HEK293 (cell line): Measurements from ENCODE around the gene UCN2.

ENCODE experiments used
- CTCF ChIA-PET: fragments of 350-600 bp; formaldehyde crosslinking; extraction: SDS; loops from one replicate; lab custom pipeline; 2021; ENCODE audit warnings: antibody characterized with exemption; lab: Yijun Ruan, JAX
- POLR2A ChIA-PET: fragments of 300-600 bp; formaldehyde crosslinking; extraction: SDS; loops from one replicate; lab custom pipeline; 2020; ENCODE audit warnings: antibody characterized with exemption, inconsistent platforms; lab: Yijun Ruan, JAX
- H3K27ac ChIP-seq: fragments of 200-500 bp; sonication (Bioruptor generic); 2 replicates; pipeline ENCODE4 v1.5.1; 2014; ENCODE audit warnings: low read depth, low read length, control low read depth, inconsistent platforms; ENCODE audit errors: extremely low read depth
- H3K36me3 ChIP-seq, 2 experiments: fragments of 200-500 bp in 1 of 2; sonication (Bioruptor generic) in 1 of 2; 1 replicate in 1 of 2; 2 replicates in 1 of 2; pipeline ENCODE4 v1.5.1; 2014 to 2017; ENCODE audit warnings: inconsistent platforms in 2 of 2, low read length in 2 of 2; ENCODE audit not compliant: control insufficient read depth in 2 of 2, insufficient read depth in 1 of 2
- H3K4me1 ChIP-seq: fragments of 200-500 bp; sonication (Bioruptor generic); 2 replicates; pipeline ENCODE4 v1.5.1; 2014; ENCODE audit warnings: mild to moderate bottlenecking, low read length, inconsistent platforms; ENCODE audit not compliant: control insufficient read depth, insufficient read depth
- H3K4me3 ChIP-seq: 2 replicates; pipeline ENCODE4 v1.5.1; 2011; ENCODE audit warnings: low read depth, mild to moderate bottlenecking, control low read depth, low read length, moderate library complexity
- H3K9me3 ChIP-seq: fragments of 200-500 bp; sonication (Bioruptor generic); 2 replicates; pipeline ENCODE4 v1.5.1; 2014; ENCODE audit warnings: low read depth, low read length, inconsistent platforms; ENCODE audit not compliant: control insufficient read depth, insufficient read depth
- FEZF1 ChIP-seq: fragments of 450-650 bp; formaldehyde crosslinking; IDR thresholded peaks from 2 replicates; pipeline ENCODE4 v1.5.1; 2016; ENCODE audit warnings: missing biosample characterization, missing genetic modification characterization
- GLIS1 ChIP-seq: fragments of 450-650 bp; formaldehyde crosslinking; IDR thresholded peaks from 2 replicates; pipeline ENCODE4 v1.5.1; 2016; ENCODE audit warnings: missing biosample characterization, missing genetic modification characterization
- GLIS2 ChIP-seq: fragments of 450-650 bp; formaldehyde crosslinking; IDR thresholded peaks from 2 replicates; pipeline ENCODE4 v1.5.1; 2016; ENCODE audit warnings: missing biosample characterization, missing genetic modification characterization
- MEIS1 ChIP-seq: sonication (generic); formaldehyde crosslinking; IDR thresholded peaks from 2 replicates; pipeline ENCODE4 v1.8.1; 2022; ENCODE audit warnings: missing genetic modification reagents, mild to moderate bottlenecking, borderline replicate concordance
- REST ChIP-seq: fragments of 450-650 bp; formaldehyde crosslinking; IDR thresholded peaks from 2 replicates; pipeline ENCODE4 v1.5.1; 2016; ENCODE audit warnings: missing biosample characterization, missing genetic modification characterization
- YY2 ChIP-seq: fragments of 450-650 bp; formaldehyde crosslinking; IDR thresholded peaks from 2 replicates; pipeline ENCODE4 v1.5.1; 2016; ENCODE audit warnings: missing biosample characterization, missing genetic modification characterization
- ZBTB17 ChIP-seq: fragments of 450-650 bp; formaldehyde crosslinking; IDR thresholded peaks from 2 replicates; pipeline ENCODE4 v1.5.1; 2016; ENCODE audit warnings: missing biosample characterization, missing genetic modification characterization
- ZNF23 ChIP-seq: fragments of 450-650 bp; formaldehyde crosslinking; IDR thresholded peaks from 2 replicates; pipeline ENCODE4 v1.5.1; 2016; ENCODE audit warnings: missing biosample characterization, missing genetic modification characterization, borderline replicate concordance
- ZNF335 ChIP-seq: fragments of 450-650 bp; formaldehyde crosslinking; conservative IDR thresholded peaks from 2 replicates; pipeline ENCODE4 v1.5.1; 2016; ENCODE audit warnings: missing biosample characterization, missing genetic modification characterization
- ZNF530 ChIP-seq: fragments of 450-650 bp; formaldehyde crosslinking; IDR thresholded peaks from 2 replicates; pipeline ENCODE4 v1.5.1; 2016; ENCODE audit warnings: low read depth, missing biosample characterization, missing genetic modification characterization
- ZNF600 ChIP-seq: fragments of 450-650 bp; formaldehyde crosslinking; IDR thresholded peaks from 2 replicates; pipeline ENCODE4 v1.5.1; 2016; ENCODE audit warnings: missing biosample characterization, missing genetic modification characterization
- ZNF707 ChIP-seq: fragments of 450-650 bp; formaldehyde crosslinking; IDR thresholded peaks from 2 replicates; pipeline ENCODE4 v1.5.1; 2016; ENCODE audit warnings: missing biosample characterization, missing genetic modification characterization
- ZSCAN30 ChIP-seq: fragments of 450-650 bp; IDR thresholded peaks from 2 replicates; pipeline ENCODE4 v1.5.1; 2018; ENCODE audit warnings: missing biosample characterization, mild to moderate bottlenecking, missing genetic modification characterization, moderate library complexity
- TF ChIP-seq, protein P1 (sequence below): fragments of 450-650 bp; formaldehyde crosslinking; IDR thresholded peaks from 2 replicates; pipeline ENCODE4 v1.5.1; 2016; ENCODE audit warnings: missing biosample characterization, missing genetic modification characterization, low read depth
- TF ChIP-seq, protein P2 (sequence below): fragments of 450-650 bp; IDR thresholded peaks from 2 replicates; pipeline ENCODE4 v1.5.1; 2018; ENCODE audit warnings: missing biosample characterization, missing genetic modification characterization

The UCN2 gene

DNA sequence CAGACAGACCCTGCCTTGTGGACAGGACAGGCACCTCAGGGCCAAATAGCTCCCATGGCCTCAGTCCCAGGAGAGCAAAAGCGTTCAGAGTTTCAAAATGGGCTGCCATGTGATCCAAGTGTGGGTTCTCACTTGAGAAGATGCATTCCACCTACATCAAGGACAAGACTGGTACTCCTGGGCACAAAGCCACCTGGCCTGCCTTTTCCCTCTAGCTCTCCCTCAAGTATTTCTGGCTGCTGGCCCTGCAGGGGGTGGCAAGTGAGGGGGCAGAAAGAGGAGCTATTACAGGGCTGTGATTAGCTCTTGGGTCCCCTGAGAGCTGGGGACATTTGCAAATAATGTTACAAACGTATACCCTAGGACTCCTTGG is 38.0 kb upstream of the UCN2 start:
- Histone ChIP-seq H3K27ac (no peak overlapping the region), H3K36me3 (peaks cover 6 to 98% of the 10 kb centered on the region in 2 experiments; a peak in 2 of 3 replicates), H3K4me1 (no peaks in the 10 kb centered on the region; the same call in 1 of the 2 replicates), H3K4me3 (no peak overlapping the region), H3K9me3 (no peaks in the 10 kb centered on the region)
- TF ChIP-seq ZNF23 (tag by site-specific recombination) = no peak
- peak; percentile 32; the same call in 1 of the 2 replicates for TF ChIP-seq GLIS1 (tag by site-specific recombination)
- POLR2A ChIA-PET = interaction anchor here (0.7 to 1.0 kb wide), 5 partner anchors 22 to 46 kb away, joined by 3 to 5 read pairs (median 3); partner anchors contain the start of genes PFKFB4 and SLC26A6
- CTCF ChIA-PET = interaction anchor here (0.7 kb wide), 1 partner anchor 9 kb away, joined by 3 read pairs; no protein-coding TSS in a partner anchor

GRCh38 chr3:48600711-48601621 is 37.4 kb upstream of the UCN2 start:
- Histone ChIP-seq H3K4me1 (no peaks in the 10 kb centered on the region; the same call in 1 of the 2 replicates), H3K9me3 (no peaks in the 10 kb centered on the region), H3K27ac (no peak overlapping the region)
- POLR2A ChIA-PET = interaction anchor here (1.0 kb wide), 1 partner anchor 23 kb away, joined by 5 read pairs; no protein-coding TSS in a partner anchor
- CTCF ChIA-PET = interaction anchor here (0.7 kb wide), 1 partner anchor 10 kb away, joined by 3 read pairs; no protein-coding TSS in a partner anchor
- TF ChIP-seq YY2 (tag by site-specific recombination) (no peak), FEZF1 (tag by site-specific recombination) (no peak), ZNF600 (tag by site-specific recombination) (0 out of 2 replicates have a peak, but pooled peaks have one; percentile 10), ZBTB17 (tag by site-specific recombination) (no peak), ZNF707 (tag by site-specific recombination) (no peak), GLIS2 (tag by site-specific recombination) (0 out of 2 replicates have a peak, but pooled peaks have one; percentile 18)
- TF ChIP-seq, all 188 proteins: peak for 2
- Histone ChIP-seq H3K4me3 (no peak overlapping the region), H3K36me3 (peaks cover 6 to 91% of the 10 kb centered on the region in 2 experiments; a peak in 2 of 3 replicates)

- H3K36me3 ChIP-seq = peaks cover 6 to 79% of the 10 kb centered on the region in 2 experiments; a peak in 2 of 3 replicates
- no peaks in the 10 kb centered on the region for H3K9me3 ChIP-seq
- ChIA-PET POLR2A (interaction anchor here (1.8 kb wide), 1 partner anchor 36 kb away, joined by 5 read pairs; the partner anchor contains the start of gene SLC26A6), CTCF (no interaction called here)
- no peaks in the 10 kb centered on the region; the same call in 1 of the 2 replicates for H3K4me1 ChIP-seq
- H3K4me3 ChIP-seq = no peak overlapping the region
- H3K27ac ChIP-seq = no peak overlapping the region
- TF ChIP-seq MEIS1 (CRISPR knock-in tag) = no peak
- TF ChIP-seq ZSCAN30 (tag by site-specific recombination) = no peak
- peak; percentile 56 for TF ChIP-seq ZNF335
- TF ChIP-seq, all 188 proteins: peak for 1
Measured at GRCh38 chr3:48599509-48600285, 36.1 kb upstream of the UCN2 start.

DNA sequence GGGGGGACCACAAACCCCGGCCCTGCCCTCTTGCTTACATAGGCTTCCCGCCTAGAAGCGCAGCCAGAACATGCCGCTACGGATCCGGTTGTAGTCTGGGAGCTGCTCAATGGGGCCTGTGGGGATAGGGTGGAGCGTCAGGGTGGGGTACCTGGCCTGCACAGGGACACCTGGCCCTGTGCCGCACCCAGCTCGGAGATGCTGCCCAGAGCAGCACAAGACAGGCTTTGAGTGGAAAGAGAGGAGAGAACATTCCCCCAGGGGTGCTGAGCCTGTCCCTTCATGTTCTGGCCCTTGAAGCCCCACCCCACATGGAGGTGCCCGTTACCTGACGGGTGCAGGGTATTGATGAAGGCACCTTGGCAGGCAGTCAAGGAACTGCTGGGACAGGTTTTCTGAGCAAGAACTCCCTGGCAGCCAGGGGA is 35.5 kb upstream of the UCN2 start:
- Histone ChIP-seq H3K9me3 (no peaks in the 10 kb centered on the region), H3K4me3 (no peak overlapping the region), H3K36me3 (peaks cover 6 to 72% of the 10 kb centered on the region in 2 experiments; a peak in 2 of 3 replicates), H3K27ac (peak overlapping the region; percentile 64), H3K4me1 (no peaks in the 10 kb centered on the region; the same call in 1 of the 2 replicates)
- TF ChIP-seq, protein P1, sequence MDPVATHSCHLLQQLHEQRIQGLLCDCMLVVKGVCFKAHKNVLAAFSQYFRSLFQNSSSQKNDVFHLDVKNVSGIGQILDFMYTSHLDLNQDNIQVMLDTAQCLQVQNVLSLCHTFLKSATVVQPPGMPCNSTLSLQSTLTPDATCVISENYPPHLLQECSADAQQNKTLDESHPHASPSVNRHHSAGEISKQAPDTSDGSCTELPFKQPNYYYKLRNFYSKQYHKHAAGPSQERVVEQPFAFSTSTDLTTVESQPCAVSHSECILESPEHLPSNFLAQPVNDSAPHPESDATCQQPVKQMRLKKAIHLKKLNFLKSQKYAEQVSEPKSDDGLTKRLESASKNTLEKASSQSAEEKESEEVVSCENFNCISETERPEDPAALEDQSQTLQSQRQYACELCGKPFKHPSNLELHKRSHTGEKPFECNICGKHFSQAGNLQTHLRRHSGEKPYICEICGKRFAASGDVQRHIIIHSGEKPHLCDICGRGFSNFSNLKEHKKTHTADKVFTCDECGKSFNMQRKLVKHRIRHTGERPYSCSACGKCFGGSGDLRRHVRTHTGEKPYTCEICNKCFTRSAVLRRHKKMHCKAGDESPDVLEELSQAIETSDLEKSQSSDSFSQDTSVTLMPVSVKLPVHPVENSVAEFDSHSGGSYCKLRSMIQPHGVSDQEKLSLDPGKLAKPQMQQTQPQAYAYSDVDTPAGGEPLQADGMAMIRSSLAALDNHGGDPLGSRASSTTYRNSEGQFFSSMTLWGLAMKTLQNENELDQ (tag by site-specific recombination) = no peak
- no peak for TF ChIP-seq REST
- peak; percentile 88 for TF ChIP-seq ZNF600 (tag by site-specific recombination)
- TF ChIP-seq, protein P2, sequence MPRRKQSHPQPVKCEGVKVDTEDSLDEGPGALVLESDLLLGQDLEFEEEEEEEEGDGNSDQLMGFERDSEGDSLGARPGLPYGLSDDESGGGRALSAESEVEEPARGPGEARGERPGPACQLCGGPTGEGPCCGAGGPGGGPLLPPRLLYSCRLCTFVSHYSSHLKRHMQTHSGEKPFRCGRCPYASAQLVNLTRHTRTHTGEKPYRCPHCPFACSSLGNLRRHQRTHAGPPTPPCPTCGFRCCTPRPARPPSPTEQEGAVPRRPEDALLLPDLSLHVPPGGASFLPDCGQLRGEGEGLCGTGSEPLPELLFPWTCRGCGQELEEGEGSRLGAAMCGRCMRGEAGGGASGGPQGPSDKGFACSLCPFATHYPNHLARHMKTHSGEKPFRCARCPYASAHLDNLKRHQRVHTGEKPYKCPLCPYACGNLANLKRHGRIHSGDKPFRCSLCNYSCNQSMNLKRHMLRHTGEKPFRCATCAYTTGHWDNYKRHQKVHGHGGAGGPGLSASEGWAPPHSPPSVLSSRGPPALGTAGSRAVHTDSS = no peak
- no peak for TF ChIP-seq ZNF530 (tag by site-specific recombination)
- ChIA-PET POLR2A (interaction anchor here (1.8 kb wide), 1 partner anchor 36 kb away, joined by 5 read pairs; the partner anchor contains the start of gene SLC26A6), CTCF (no interaction called here)
